CD4-positive, alpha-beta T cell treated with Interleukin-15 for 4 hours (primary cell): ENCODE results near the gene ZNF502.

Experiments
- DNase-seq: peaks from one replicate; pipeline ENCODE4 v3.0.0-alpha.2; 2020; ENCODE audit warnings: low spot score

Gene ZNF502

GRCh38 chr3:44771424-44772098, 59.1 kb downstream of the ZNF502 start:
- no peak for DNase-seq

- no peak for DNase-seq
Measured at GRCh38 chr3:44772099-44772442, 59.6 kb downstream of the ZNF502 start.
